WTC11 (cell line): ENCODE measurements around the gene TRMT11.

ENCODE experiments used
- CREM ChIP-seq: sonication (generic); formaldehyde crosslinking; IDR thresholded peaks from 2 replicates; pipeline ENCODE4 v1.8.1; 2022; ENCODE audit warnings: mild to moderate bottlenecking, missing genetic modification reagents, moderate library complexity
- CTCF ChIP-seq: fragments of 200-600 bp; IDR thresholded peaks from 2 replicates; pipeline ENCODE4 v1.8.0; 2022; ENCODE audit warnings: antibody characterized with exemption
- E2F1 ChIP-seq: sonication (generic); formaldehyde crosslinking; IDR thresholded peaks from 2 replicates; pipeline ENCODE4 v1.8.0; 2022; ENCODE audit warnings: mild to moderate bottlenecking, missing genetic modification reagents
- FOXK1 ChIP-seq: sonication (generic); formaldehyde crosslinking; IDR thresholded peaks from 2 replicates; pipeline ENCODE4 v1.8.0; 2022; ENCODE audit warnings: mild to moderate bottlenecking, moderate library complexity, missing genetic modification reagents
- FOXP4 ChIP-seq: sonication (generic); formaldehyde crosslinking; IDR thresholded peaks from 2 replicates; pipeline ENCODE4 v1.8.0; 2022; ENCODE audit warnings: mild to moderate bottlenecking, missing genetic modification reagents
- JUN ChIP-seq: sonication (generic); formaldehyde crosslinking; IDR thresholded peaks from 2 replicates; pipeline ENCODE4 v1.8.0; 2023; ENCODE audit warnings: mild to moderate bottlenecking, missing genetic modification reagents
- PREB ChIP-seq: sonication (generic); formaldehyde crosslinking; IDR thresholded peaks from 2 replicates; pipeline ENCODE4 v1.8.1; 2022; ENCODE audit warnings: mild to moderate bottlenecking, missing genetic modification reagents, moderate library complexity, borderline replicate concordance
- SP1 ChIP-seq: sonication (generic); formaldehyde crosslinking; conservative IDR thresholded peaks from 2 replicates; pipeline ENCODE4 v1.8.1; 2022; ENCODE audit warnings: missing genetic modification reagents
- TEAD4 ChIP-seq: sonication (generic); formaldehyde crosslinking; IDR thresholded peaks from 2 replicates; pipeline ENCODE4 v1.8.0; 2022; ENCODE audit warnings: mild to moderate bottlenecking, missing genetic modification reagents
- TP53 ChIP-seq: sonication (generic); formaldehyde crosslinking; IDR thresholded peaks from 2 replicates; pipeline ENCODE4 v1.8.1; 2023; ENCODE audit warnings: mild to moderate bottlenecking, missing genetic modification reagents
- ZMAT4 ChIP-seq: fragments of 250-450 bp; sonication (Bioruptor Pico); IDR thresholded peaks from 2 replicates; pipeline ENCODE4 v1.9.0; 2021; ENCODE audit warnings: mild to moderate bottlenecking

- no peak for TF ChIP-seq FOXP4 (CRISPR knock-in tag)
- TF ChIP-seq E2F1 (CRISPR knock-in tag) = no peak
- no peak for TF ChIP-seq ZMAT4 (CRISPR knock-in tag)
- TF ChIP-seq PREB (CRISPR knock-in tag) = no peak
- TF ChIP-seq CTCF = no peak
- TF ChIP-seq TP53 (CRISPR knock-in tag) = no peak
- no peak for TF ChIP-seq JUN (CRISPR knock-in tag)
- TF ChIP-seq TEAD4 (CRISPR knock-in tag) = no peak
- no peak for TF ChIP-seq CREM (CRISPR knock-in tag)
- no peak for TF ChIP-seq SP1 (CRISPR knock-in tag)
- no peak for TF ChIP-seq FOXK1 (CRISPR knock-in tag)
Measured at GRCh38 chr6:126047648-126048047, 61.3 kb downstream of the TRMT11 start.
